ENCODE measurements around the gene JMJD4.

JMJD4 gene

DNA sequence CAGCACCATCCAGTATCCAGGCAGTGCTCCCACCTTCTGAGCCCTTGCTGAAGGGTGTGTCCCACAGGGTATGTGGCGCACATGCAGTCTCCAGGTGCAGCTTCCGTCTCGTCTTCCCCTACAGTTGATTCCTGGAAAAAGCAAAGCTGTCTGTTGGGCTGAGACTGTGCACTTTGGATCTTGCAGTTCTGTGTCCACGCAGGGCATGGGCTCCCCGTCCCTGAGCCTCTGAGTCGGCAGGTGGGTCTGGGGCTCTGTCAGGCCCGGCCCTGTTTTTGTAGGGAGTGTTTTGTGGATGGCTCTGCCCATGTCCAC, 33.0 kb upstream of the JMJD4 start:
- DNase-seq = no peak

- no peak for DNase-seq
Measured at GRCh38 chr1:227767401-227768124, 32.5 kb upstream of the JMJD4 start.

- DNase-seq = no peak
Measured at GRCh38 chr1:227766653-227767277, 31.7 kb upstream of the JMJD4 start.

GRCh38 chr1:227766015-227766634, 31.0 kb upstream of the JMJD4 start:
- peak; percentile 27 for DNase-seq

GRCh38 chr1:227765261-227766014, 30.3 kb upstream of the JMJD4 start:
- DNase-seq = no peak

DNA sequence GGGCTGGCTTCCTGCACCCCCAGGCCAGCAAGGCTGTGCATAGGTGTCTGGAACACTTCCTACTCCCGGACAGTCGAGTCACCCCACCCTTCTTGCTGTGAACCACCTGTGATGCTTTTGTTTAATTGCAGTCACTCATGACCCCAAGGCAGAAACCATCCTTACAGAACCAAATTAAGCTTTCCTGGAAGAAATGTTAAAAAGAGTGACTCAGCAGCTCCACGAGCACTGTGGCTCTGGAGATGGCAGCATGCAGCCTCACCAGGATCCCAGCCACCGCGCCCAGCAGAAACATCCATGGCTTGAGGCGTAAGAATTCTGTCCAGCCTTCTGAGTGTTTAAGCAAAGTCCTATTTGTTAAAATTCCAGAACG, 28.9 kb upstream of the JMJD4 start:
- DNase-seq = no peak

DNA sequence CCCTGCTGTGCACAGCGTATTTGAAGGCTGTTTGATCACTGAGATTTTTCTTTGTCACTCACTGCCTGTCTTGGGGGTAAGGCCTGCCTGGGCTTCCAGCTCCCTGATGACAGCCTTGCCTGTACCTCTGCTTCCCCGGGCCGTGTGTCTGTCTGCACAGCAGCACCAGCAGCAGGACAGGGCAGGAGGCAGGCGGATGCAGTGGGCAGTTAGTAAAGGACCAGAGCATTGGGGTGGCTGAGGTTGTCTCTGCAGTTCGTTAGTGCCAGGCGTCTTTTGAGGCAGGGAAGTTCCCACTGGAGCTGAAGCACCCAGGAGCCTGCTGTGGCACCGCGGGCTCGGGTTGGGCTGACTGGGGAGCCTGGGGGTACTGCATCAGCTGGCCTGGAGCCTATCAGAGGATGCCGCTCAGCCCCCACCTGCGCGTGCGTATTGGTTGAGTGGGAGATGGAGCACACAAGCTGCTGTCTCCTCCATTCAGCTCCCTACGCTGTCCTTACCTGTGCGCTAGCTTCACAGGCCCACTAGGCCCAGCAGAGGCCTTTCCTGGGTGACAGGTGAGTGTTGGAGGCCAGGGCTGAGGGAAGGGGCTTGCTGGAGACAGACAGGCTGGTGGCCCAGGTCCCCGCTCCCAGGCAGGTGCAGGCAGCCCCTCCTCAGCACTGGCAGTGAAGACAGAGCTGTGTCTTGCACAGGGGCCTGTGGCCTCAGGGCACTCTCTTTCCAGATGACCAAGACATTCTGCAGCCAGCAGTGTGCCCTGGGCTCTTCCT, 28.3 kb upstream of the JMJD4 start:
- DNase-seq = no peak

GRCh38 chr1:227762231-227762911, 27.3 kb upstream of the JMJD4 start:
- peak; percentile 73 for DNase-seq

GRCh38 chr1:227761621-227762230, 26.6 kb upstream of the JMJD4 start:
- no peak for DNase-seq

- DNase-seq = no peak
Measured at GRCh38 chr1:227760377-227760776, 25.3 kb upstream of the JMJD4 start.

DNA sequence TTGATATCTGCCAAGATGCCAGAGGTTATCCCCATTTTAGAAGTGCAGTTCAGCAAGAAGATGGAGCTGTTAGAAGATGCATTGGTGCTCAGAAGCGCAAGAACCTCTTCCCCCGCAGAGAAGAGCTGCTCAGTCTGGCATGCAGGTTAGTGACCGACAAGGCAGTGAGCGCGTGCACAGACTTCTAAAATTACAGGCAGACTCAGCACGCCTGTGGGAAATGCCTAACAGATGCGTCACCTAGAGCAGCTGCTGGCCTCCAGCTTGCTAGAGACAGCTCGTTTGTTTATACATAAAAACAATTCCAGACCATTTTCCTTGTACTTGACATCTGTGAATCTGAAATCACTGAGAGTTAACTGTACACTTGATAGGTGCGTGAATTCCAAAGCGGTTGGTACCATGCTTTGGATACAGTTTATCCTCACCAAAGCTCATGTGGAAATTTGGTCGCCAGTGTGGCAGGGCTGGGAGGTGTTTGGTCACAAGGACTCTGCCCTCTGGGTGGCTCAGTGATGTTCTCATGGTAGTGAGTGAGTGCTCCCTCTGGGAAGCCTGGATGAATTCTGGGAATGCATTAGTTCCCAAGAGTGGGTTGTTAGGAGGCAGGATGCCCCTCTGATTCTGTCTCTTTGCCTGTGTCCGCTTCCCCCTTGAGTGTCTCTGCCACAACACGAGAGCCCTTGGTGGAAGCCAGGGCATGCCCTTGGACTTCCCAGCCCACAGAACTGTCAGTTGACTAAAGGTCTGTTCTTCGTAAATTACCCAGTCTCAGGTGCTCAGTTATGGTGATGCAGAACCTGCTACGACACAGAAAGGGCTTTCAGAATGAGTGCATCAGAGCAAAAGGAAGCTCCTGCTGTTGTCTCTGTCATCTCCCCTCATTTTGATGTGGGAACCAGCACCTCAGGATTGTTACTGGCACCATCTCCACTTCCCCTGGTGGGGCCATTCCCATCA, 24.5 kb upstream of the JMJD4 start:
- no peak for DNase-seq

GRCh38 chr1:227758366-227758765, 23.3 kb upstream of the JMJD4 start:
- DNase-seq = no peak

GRCh38 chr1:227757781-227758180, 22.7 kb upstream of the JMJD4 start:
- no peak for DNase-seq

- no peak for DNase-seq
Measured at GRCh38 chr1:227756172-227756959, 21.3 kb upstream of the JMJD4 start.

DNA sequence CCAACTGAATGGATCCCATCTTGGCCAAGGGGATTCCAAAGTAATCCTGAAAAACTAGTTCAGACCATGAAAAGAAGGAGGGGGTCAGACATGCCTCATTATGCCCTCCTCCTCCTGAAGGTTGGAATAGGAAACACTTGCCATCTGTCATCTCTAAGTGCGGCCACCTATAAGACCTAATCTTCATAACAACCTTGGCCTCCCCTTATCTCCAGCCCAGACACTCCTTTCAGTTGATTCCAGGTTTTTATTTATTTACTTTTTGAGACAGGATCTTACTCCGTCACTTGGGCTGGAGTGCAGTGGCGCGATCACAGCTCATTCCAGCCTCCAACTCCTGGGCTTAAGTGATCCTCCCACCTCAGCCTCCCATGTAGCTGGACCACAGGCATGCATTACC, 19.9 kb upstream of the JMJD4 start:
- DNase-seq = no peak

- no peak for DNase-seq
Measured at GRCh38 chr1:227753999-227754711, 19.1 kb upstream of the JMJD4 start.

DNA sequence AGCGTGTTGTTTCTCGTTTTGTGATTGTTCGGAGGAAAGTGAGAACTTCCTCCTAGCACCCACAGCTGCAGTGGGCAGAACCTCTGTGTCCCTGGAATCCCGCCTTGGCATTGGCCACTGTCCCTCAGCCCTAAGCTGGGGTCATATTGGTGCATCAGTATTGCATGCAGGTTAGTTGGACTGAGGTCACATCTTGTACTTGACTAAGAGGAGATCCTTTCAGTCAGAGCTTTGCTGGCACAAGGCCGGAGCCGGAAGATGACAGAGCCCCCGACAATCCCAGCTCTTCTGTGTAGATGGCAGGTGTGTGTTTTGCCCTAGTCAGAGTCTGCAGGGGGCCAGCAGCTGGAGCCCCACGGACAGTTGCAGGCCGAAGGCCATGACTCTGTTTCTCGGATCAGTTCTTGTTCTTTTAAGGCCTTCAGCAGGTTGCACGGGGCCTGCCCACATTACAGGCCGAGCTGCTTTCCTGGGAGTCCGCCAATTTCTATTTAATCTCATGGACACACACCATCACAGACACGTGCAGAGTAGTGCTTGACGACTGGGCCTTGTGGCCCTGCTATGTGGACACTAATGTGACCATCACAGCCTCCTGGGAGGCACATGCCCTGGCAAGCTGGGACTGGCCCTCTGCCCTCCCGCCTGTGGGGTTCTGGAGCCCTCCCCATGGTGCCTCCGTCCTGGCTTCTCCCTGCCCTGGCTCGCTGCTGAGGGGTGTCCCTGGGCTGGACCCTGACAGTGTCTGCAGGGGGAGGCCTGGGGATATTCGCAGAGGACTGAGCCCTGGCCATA, 15.0 kb upstream of the JMJD4 start:
- no peak for DNase-seq

DNA sequence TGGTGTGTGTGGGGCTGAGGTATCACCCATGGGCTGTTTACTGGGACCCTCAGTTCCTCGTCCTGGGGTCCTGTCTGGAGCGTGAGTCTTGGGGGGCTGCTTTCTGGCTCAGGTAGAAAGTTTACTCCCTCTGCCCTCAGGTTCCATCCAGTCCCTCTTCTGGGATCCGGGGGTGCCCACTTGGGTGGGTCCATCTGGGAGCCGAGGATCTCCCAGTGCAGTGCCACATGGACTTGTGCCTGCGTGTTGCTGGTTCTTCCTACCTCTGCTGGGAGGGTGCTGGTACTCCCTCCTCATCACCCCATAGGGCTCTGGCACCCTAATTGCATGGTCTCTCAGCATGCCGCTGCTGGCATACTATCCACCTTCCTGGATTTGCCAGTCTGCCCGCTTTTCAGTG, 14.1 kb upstream of the JMJD4 start:
- no peak for DNase-seq
